A673 (cell line): ENCODE measurements around the gene NDUFAF2. TPM values are rescaled to one million over a fixed set of nuclear protein-coding genes. Genes with fewer than 3 reads are reported as not detected.

Source experiments
- BruUV-seq: library from RNA; stranded (reverse); fragments of 400-500 nt; replicated peaks from 2 replicates; lab custom pipeline; 2021; lab: Mats Ljungman, UMichigan
- CTCF ChIA-PET: fragments of 300-600 bp; sonication (Branson Sonifier 250); formaldehyde crosslinking; loops from one replicate; lab custom pipeline; 2022; ENCODE audit warnings: antibody characterized with exemption; lab: Charles Lee
- POLR2A ChIA-PET: fragments of 300-600 bp; sonication (Branson Sonifier 250); formaldehyde crosslinking; loops from one replicate; lab custom pipeline; 2022; ENCODE audit warnings: antibody characterized with exemption; ENCODE audit not compliant: low non-redundant PET; lab: Charles Lee
- DNase-seq: peaks from one replicate; pipeline ENCODE4 v3.0.0-alpha.2; 2015; ENCODE audit warnings: low spot score
- H3K27ac ChIP-seq: fragments of 200-600 bp; sonication (generic); 2 replicates; pipeline ENCODE4 v1.5.1; 2016; ENCODE audit warnings: mixed run types, low read depth, mild to moderate bottlenecking, mixed read lengths, antibody characterized with exemption, low read length; ENCODE audit not compliant: poor library complexity, severe bottlenecking
- H3K27me3 ChIP-seq: fragments of 200-600 bp; sonication (generic); replicated peaks from 2 replicates; pipeline ENCODE4 v1.6.1; 2017; ENCODE audit warnings: mixed run types, low read depth, mild to moderate bottlenecking, mixed read lengths, antibody characterized with exemption, low read length; ENCODE audit not compliant: insufficient read depth, poor library complexity
- H3K36me3 ChIP-seq: fragments of 200-600 bp; sonication (generic); 2 replicates; pipeline ENCODE4 v1.6.1; 2016; ENCODE audit warnings: mixed run types, mild to moderate bottlenecking, mixed read lengths, antibody characterized with exemption, low read length; ENCODE audit not compliant: insufficient read depth, poor library complexity, severe bottlenecking
- H3K4me1 ChIP-seq: fragments of 200-600 bp; sonication (generic); 2 replicates; pipeline ENCODE4 v1.6.1; 2017; ENCODE audit warnings: mixed run types, mild to moderate bottlenecking, mixed read lengths, antibody characterized with exemption, low read length; ENCODE audit not compliant: insufficient read depth, poor library complexity, severe bottlenecking
- H3K4me3 ChIP-seq: fragments of 200-600 bp; sonication (generic); 2 replicates; pipeline ENCODE4 v1.5.1; 2016; ENCODE audit warnings: low read depth, mixed run types, mild to moderate bottlenecking, mixed read lengths, low read length; ENCODE audit not compliant: poor library complexity, severe bottlenecking
- H3K9me3 ChIP-seq: fragments of 200-600 bp; sonication (generic); 2 replicates; pipeline ENCODE4 v1.6.1; 2016; ENCODE audit warnings: mixed run types, low read depth, mild to moderate bottlenecking, mixed read lengths, antibody characterized with exemption, low read length; ENCODE audit not compliant: poor library complexity, severe bottlenecking
- EZH2 ChIP-seq: fragments of 200-600 bp; sonication (generic); IDR thresholded peaks from 2 replicates; pipeline ENCODE4 v1.6.1; 2017; ENCODE audit warnings: borderline replicate concordance, low read depth, mild to moderate bottlenecking, mixed read lengths, antibody characterized with exemption, low read length; ENCODE audit not compliant: poor library complexity, severe bottlenecking
- intact Hi-C: fragments of 100-400 bp; cut with micrococcal nuclease; formaldehyde crosslinking; loops from one replicate; pipeline ENCODE4 v1.10.0; 2022; ENCODE audit not compliant: unreplicated experiment
- total RNA-seq: library from RNA; stranded (reverse); gene quantifications from 2 replicates; pipeline ENCODE4 v1.2.3, GENCODE V29; 2021
- TF ChIP-seq, protein P1 (sequence below): fragments of 300-800, 200-600 bp; sonication (generic); conservative IDR thresholded peaks from 2 replicates; pipeline ENCODE4 v1.5.1; 2017; ENCODE audit warnings: low read depth, mild to moderate bottlenecking, antibody characterized with exemption, low read length, moderate library complexity, mixed read lengths

Gene NDUFAF2
- total RNA-seq, 1 experiment from 2014 or later, result 61.6 TPM

DNA sequence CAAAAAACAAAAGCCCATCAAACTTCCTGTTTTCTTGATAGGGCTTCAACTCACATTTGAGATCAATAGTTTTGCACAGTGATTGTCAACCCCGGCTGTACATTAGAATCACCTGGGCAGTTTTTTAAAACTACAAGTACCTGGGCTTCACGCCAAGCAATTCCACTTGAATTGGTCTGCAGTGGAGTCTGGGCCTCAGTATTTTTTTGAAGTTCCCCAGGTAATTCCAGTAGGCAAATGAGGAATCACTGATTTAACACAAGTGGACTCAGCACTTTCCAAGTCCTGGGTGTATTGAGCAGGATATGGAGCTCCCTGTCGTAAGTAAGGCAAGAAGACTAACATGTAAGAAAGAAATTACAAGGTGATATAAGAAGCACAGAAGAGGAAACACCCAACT, 232.1 kb downstream of the NDUFAF2 start:
- no peak for DNase-seq
- no peak overlapping the region for H3K27ac ChIP-seq
- BruUV-seq, result no TSS peak
- POLR2A ChIA-PET, result interaction anchor here (0.7 kb wide), 1 partner anchor 153 kb away, joined by 3 read pairs; no protein-coding TSS in a partner anchor
- no peaks in the 10 kb centered on the region for H3K4me1 ChIP-seq
- H3K9me3 ChIP-seq, result no peaks in the 10 kb centered on the region
- H3K36me3 ChIP-seq, result no peaks in the 10 kb centered on the region
- CTCF ChIA-PET, result no interaction called here
- no peak overlapping the region for H3K4me3 ChIP-seq
- TF ChIP-seq, protein P1, sequence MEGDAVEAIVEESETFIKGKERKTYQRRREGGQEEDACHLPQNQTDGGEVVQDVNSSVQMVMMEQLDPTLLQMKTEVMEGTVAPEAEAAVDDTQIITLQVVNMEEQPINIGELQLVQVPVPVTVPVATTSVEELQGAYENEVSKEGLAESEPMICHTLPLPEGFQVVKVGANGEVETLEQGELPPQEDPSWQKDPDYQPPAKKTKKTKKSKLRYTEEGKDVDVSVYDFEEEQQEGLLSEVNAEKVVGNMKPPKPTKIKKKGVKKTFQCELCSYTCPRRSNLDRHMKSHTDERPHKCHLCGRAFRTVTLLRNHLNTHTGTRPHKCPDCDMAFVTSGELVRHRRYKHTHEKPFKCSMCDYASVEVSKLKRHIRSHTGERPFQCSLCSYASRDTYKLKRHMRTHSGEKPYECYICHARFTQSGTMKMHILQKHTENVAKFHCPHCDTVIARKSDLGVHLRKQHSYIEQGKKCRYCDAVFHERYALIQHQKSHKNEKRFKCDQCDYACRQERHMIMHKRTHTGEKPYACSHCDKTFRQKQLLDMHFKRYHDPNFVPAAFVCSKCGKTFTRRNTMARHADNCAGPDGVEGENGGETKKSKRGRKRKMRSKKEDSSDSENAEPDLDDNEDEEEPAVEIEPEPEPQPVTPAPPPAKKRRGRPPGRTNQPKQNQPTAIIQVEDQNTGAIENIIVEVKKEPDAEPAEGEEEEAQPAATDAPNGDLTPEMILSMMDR, result no peak
- TF ChIP-seq EZH2, result no peak
- no peaks in the 10 kb centered on the region for H3K27me3 ChIP-seq
- intact Hi-C loops, result no loop called here

DNA sequence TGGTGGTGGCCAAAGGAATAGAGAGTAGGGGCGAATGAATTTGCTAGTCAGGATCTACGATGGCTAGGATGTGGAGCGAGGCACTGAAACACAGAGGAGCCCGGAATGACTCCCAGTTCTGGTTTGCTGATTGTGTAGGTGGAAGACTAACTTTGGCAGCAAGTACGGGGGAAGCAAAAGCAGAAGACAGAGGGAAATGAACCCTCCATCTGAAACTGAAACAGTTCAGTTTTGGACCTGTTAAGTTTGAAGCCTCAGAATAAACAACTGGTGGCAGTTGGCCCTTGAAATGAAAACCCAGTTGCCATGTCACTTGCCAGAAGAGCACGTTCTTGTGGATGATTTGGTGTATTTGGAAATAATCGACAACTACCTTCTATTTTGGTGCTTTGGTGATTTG, 232.7 kb downstream of the NDUFAF2 start:
- POLR2A ChIA-PET, result no interaction called here

DNA sequence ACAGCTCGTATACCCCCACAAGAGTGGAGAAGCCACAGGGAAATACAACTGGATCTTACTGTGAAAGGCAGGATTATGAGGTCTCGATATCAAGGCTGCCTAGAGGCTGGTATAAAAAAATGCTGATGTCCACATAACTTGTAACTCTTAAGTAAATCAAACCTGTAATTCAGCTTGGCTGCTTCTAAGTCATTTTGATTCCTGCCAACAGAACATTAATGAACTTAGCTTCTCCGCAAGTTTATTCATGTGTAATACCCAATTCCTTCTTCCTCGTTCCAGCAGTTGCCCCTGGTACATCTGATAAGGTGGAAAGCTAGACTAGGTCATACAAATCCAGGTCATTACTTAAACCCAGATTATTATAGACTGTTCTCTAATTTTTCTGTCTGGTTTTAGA, 233.7 kb downstream of the NDUFAF2 start:
- Histone ChIP-seq H3K4me3 (no peak overlapping the region), H3K27me3 (no peaks in the 10 kb centered on the region), H3K4me1 (no peaks in the 10 kb centered on the region), H3K9me3 (no peaks in the 10 kb centered on the region), H3K36me3 (no peaks in the 10 kb centered on the region), H3K27ac (no peak overlapping the region)
- BruUV-seq, result no TSS peak
- TF ChIP-seq, protein P1, result no peak
- TF ChIP-seq EZH2, result no peak
- no peak for DNase-seq
- POLR2A ChIA-PET, result no interaction called here
- intact Hi-C loops, result no loop called here
- CTCF ChIA-PET, result no interaction called here

More for the DNA sequence above, 232.7 kb downstream of the NDUFAF2 start:
- CTCF ChIA-PET, result no interaction called here
- no peak overlapping the region for H3K4me3 ChIP-seq
- no TSS peak for BruUV-seq
- H3K36me3 ChIP-seq, result no peaks in the 10 kb centered on the region
- no peak overlapping the region for H3K27ac ChIP-seq
- DNase-seq, result no peak
- no peak for TF ChIP-seq EZH2
- TF ChIP-seq, protein P1, result no peak
- no peaks in the 10 kb centered on the region for H3K4me1 ChIP-seq
- H3K9me3 ChIP-seq, result no peaks in the 10 kb centered on the region
- no peaks in the 10 kb centered on the region for H3K27me3 ChIP-seq
- intact Hi-C loops, result no loop called here
